Astrocyte (in vitro differentiated cells and primary cell): ENCODE data around the gene SLC9A9.

Experiments used
- CTCF ChIP-seq: IDR thresholded peaks from 2 replicates; pipeline ENCODE4 v1.5.1; 2011; ENCODE audit warnings: low read depth, mild to moderate bottlenecking, inconsistent platforms, low read length, moderate library complexity; ENCODE audit not compliant: insufficient read depth
- EZH2 ChIP-seq: IDR thresholded peaks from 2 replicates; pipeline ENCODE4 v1.6.1; 2012; ENCODE audit warnings: mild to moderate bottlenecking, low read length, inconsistent platforms; ENCODE audit not compliant: insufficient read depth

- TF ChIP-seq CTCF, result no peak
- TF ChIP-seq EZH2, result no peak
Measured at GRCh38 chr3:143753006-143753405, 95.3 kb downstream of the SLC9A9 start.
